Endothelial cell (in vitro differentiated cells): ENCODE data around the gene DPPA5. TPM values are rescaled to one million over a fixed set of nuclear protein-coding genes. Genes with fewer than 3 reads are reported as not detected.

Experiments used
- DNase-seq: peaks from one replicate; pipeline ENCODE4 v3.0.0; 2021; ENCODE audit warnings: low spot score
- H3K27ac Mint-ChIP-seq: one replicate; pipeline ENCODE4 v1.8.0; 2021; ENCODE audit warnings: mixed read lengths, inconsistent platforms; ENCODE audit not compliant: unreplicated experiment
- H3K27me3 Mint-ChIP-seq: one replicate; pipeline ENCODE4 v1.8.0; 2021; ENCODE audit warnings: mild to moderate bottlenecking, moderate library complexity, mixed read lengths, inconsistent platforms; ENCODE audit not compliant: unreplicated experiment
- H3K36me3 Mint-ChIP-seq: one replicate; pipeline ENCODE4 v1.8.0; 2021; ENCODE audit warnings: mild to moderate bottlenecking, low read depth, mixed read lengths, inconsistent platforms; ENCODE audit not compliant: unreplicated experiment
- H3K4me1 Mint-ChIP-seq: one replicate; pipeline ENCODE4 v1.8.0; 2021; ENCODE audit warnings: mild to moderate bottlenecking, mixed read lengths, inconsistent platforms; ENCODE audit not compliant: unreplicated experiment
- H3K4me3 Mint-ChIP-seq: one replicate; pipeline ENCODE4 v1.8.0; 2021; ENCODE audit warnings: mild to moderate bottlenecking, mixed read lengths, inconsistent platforms; ENCODE audit not compliant: unreplicated experiment
- H3K9me3 Mint-ChIP-seq: one replicate; pipeline ENCODE4 v1.8.0; 2021; ENCODE audit warnings: mixed read lengths, inconsistent platforms; ENCODE audit not compliant: unreplicated experiment
- total RNA-seq: library from RNA; stranded (reverse); fragmentation: NEBNext Ultra II Directional; extraction: Animal tissue kit (Norgen Biotek cat#: 25700); gene quantifications from one replicate; pipeline ENCODE4 v1.2.1, GENCODE V29; 2021; ENCODE audit not compliant: unreplicated experiment
- TF ChIP-seq, protein P1 (sequence below): fragments of 200-600 bp; sonication (generic); IDR thresholded peaks from one replicate; pipeline ENCODE4 v1.5.0; 2021; ENCODE audit warnings: antibody characterized with exemption; ENCODE audit not compliant: unreplicated experiment

Gene DPPA5
- total RNA-seq, 1 donor from 2014 or later: not detected

GRCh38 chr6:73367761-73368355 is 13.8 kb upstream of the DPPA5 start:
- DNase-seq: no peak
- Mint-ChIP-seq H3K4me3 (no peak overlapping the region), H3K9me3 (no peaks in the 10 kb centered on the region), H3K4me1 (no peaks in the 10 kb centered on the region), H3K27me3 (peaks cover 3% of the 10 kb centered on the region), H3K27ac (no peak overlapping the region), H3K36me3 (no peaks in the 10 kb centered on the region)
- TF ChIP-seq, protein P1, sequence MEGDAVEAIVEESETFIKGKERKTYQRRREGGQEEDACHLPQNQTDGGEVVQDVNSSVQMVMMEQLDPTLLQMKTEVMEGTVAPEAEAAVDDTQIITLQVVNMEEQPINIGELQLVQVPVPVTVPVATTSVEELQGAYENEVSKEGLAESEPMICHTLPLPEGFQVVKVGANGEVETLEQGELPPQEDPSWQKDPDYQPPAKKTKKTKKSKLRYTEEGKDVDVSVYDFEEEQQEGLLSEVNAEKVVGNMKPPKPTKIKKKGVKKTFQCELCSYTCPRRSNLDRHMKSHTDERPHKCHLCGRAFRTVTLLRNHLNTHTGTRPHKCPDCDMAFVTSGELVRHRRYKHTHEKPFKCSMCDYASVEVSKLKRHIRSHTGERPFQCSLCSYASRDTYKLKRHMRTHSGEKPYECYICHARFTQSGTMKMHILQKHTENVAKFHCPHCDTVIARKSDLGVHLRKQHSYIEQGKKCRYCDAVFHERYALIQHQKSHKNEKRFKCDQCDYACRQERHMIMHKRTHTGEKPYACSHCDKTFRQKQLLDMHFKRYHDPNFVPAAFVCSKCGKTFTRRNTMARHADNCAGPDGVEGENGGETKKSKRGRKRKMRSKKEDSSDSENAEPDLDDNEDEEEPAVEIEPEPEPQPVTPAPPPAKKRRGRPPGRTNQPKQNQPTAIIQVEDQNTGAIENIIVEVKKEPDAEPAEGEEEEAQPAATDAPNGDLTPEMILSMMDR: no peak

- no peak overlapping the region for H3K27ac Mint-ChIP-seq
- no peaks in the 10 kb centered on the region for H3K9me3 Mint-ChIP-seq
- peaks cover 4% of the 10 kb centered on the region for H3K4me1 Mint-ChIP-seq
- no peak for DNase-seq
- no peak overlapping the region for H3K4me3 Mint-ChIP-seq
- peaks cover 5% of the 10 kb centered on the region for H3K27me3 Mint-ChIP-seq
- TF ChIP-seq, protein P1: no peak
- H3K36me3 Mint-ChIP-seq: no peaks in the 10 kb centered on the region
Observed at GRCh38 chr6:73364549-73364948, 10.5 kb upstream of the DPPA5 start.

DNA sequence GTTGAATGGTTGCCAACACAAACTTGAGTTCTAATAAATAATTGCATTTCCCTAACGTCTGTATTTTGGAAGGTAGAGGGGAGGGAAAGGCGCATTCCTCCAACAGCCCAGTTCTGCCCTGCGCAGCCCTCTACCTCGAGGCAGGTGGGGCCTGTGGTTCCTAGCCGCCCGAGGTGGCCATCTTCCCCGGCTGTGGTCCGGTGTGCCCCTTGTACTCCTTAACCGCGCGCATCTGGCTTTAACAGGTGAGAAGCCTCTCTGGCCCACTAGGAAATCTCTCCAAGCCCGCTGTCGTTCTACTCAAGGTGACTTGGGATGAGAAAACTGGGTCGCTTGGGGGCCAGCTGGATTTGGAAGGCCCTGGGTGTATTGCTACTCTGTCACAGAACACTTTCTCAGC is 10.0 kb upstream of the DPPA5 start:
- no peak overlapping the region for H3K27ac Mint-ChIP-seq
- H3K27me3 Mint-ChIP-seq: peaks cover 5% of the 10 kb centered on the region
- no peaks in the 10 kb centered on the region for H3K9me3 Mint-ChIP-seq
- no peak overlapping the region for H3K4me3 Mint-ChIP-seq
- H3K36me3 Mint-ChIP-seq: no peaks in the 10 kb centered on the region
- DNase-seq: no peak
- H3K4me1 Mint-ChIP-seq: peaks cover 4% of the 10 kb centered on the region
- TF ChIP-seq, protein P1: no peak

DNA sequence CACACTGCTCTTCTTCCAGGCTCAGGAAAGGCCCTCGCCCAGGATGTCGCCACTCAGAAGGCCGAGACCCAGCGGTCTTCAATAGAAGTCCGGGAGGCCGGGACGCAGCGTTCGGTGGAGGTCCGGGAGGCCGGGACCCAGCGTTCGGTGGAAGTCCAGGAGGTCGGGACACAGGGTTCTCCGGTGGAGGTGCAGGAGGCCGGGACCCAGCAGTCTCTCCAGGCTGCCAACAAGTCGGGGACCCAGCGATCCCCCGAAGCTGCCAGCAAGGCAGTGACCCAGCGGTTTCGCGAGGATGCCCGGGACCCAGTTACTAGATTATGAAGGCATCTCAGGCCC is 9.4 kb upstream of the DPPA5 start:
- Mint-ChIP-seq H3K9me3 (no peaks in the 10 kb centered on the region), H3K4me3 (no peak overlapping the region), H3K27ac (no peak overlapping the region), H3K27me3 (peaks cover 5% of the 10 kb centered on the region), H3K36me3 (no peaks in the 10 kb centered on the region), H3K4me1 (peaks cover 4% of the 10 kb centered on the region)
- DNase-seq: no peak
- TF ChIP-seq, protein P1: no peak

GRCh38 chr6:73362869-73363536 is 8.9 kb upstream of the DPPA5 start:
- Mint-ChIP-seq H3K27ac (no peak overlapping the region), H3K27me3 (peaks cover 3% of the 10 kb centered on the region), H3K4me1 (peaks cover 4% of the 10 kb centered on the region), H3K9me3 (no peaks in the 10 kb centered on the region), H3K4me3 (no peak overlapping the region), H3K36me3 (no peaks in the 10 kb centered on the region)
- TF ChIP-seq, protein P1: no peak
- DNase-seq: no peak
